Common myeloid progenitor, CD34-positive (primary cell): ENCODE results near the gene RUNDC3A.
"Not testable (repeated sequence)": the region's sequence is repeated elsewhere in the genome, so short reads cannot be mapped to it uniquely, and the experiment has no call there.

ENCODE experiments used
- CTCF ChIA-PET: fragments of 350-600 bp; sonication (Branson Sonifier 250); formaldehyde crosslinking; loops from one replicate; lab custom pipeline; 2021; ENCODE audit warnings: antibody characterized with exemption; lab: Charles Lee
- POLR2A ChIA-PET: fragments of 350-600 bp; sonication (Branson Sonifier 250); formaldehyde crosslinking; loops from one replicate; lab custom pipeline; 2021; ENCODE audit warnings: antibody characterized with exemption; lab: Charles Lee
- DNase-seq, 3 donors: peaks; one replicate each; pipeline versions ENCODE4 v3.0.0 to v3.0.0-alpha.2; 2013
- H3K27ac ChIP-seq, 2 experiments: 1 replicate in 1 of 2; 2 replicates in 1 of 2; pipeline ENCODE4 v1.7.0; 2013; ENCODE audit warnings: inconsistent platforms in 2 of 2, low read length in 2 of 2, mild to moderate bottlenecking in 2 of 2, low read depth in 1 of 2, moderate library complexity in 1 of 2; ENCODE audit not compliant: severe bottlenecking in 2 of 2, insufficient read depth in 1 of 2, poor library complexity in 1 of 2
- H3K27me3 ChIP-seq, 5 experiments: replicated peaks in 2 of 5; 1 replicate in 3 of 5; 2 replicates in 2 of 5; pipeline versions ENCODE4 v1.6.1 to v1.7.0; 2013; ENCODE audit warnings: low read length in 4 of 5, mild to moderate bottlenecking in 2 of 5, moderate library complexity in 2 of 5, inconsistent platforms in 1 of 5; ENCODE audit not compliant: insufficient read depth in 5 of 5, control insufficient read depth in 4 of 5
- H3K36me3 ChIP-seq, 4 experiments: 1 replicate in 2 of 4; 2 replicates in 2 of 4; pipeline versions ENCODE4 v1.6.1 to v1.7.0; 2013; ENCODE audit warnings: low read length in 3 of 4, control low read depth in 1 of 4, mild to moderate bottlenecking in 1 of 4; ENCODE audit not compliant: control insufficient read depth in 4 of 4, insufficient read depth in 4 of 4
- H3K4me1 ChIP-seq, 4 experiments: 1 replicate in 3 of 4; 2 replicates in 1 of 4; pipeline versions ENCODE4 v1.6.1 to v1.7.1; 2013; ENCODE audit warnings: low read length in 3 of 4, mild to moderate bottlenecking in 3 of 4, control low read depth in 1 of 4, inconsistent platforms in 1 of 4, moderate library complexity in 1 of 4; ENCODE audit not compliant: control insufficient read depth in 4 of 4, insufficient read depth in 4 of 4; ENCODE audit errors: control extremely low read depth in 1 of 4
- H3K4me3 ChIP-seq, 7 experiments: 1 replicate in 4 of 7; 2 replicates in 3 of 7; pipeline versions ENCODE4 v1.5.1 to v1.7.0; 2013; ENCODE audit warnings: mild to moderate bottlenecking in 7 of 7, low read length in 6 of 7, moderate library complexity in 6 of 7, inconsistent platforms in 2 of 7, low read depth in 2 of 7, control low read depth in 1 of 7; ENCODE audit not compliant: insufficient read depth in 4 of 7, control insufficient read depth in 1 of 7; ENCODE audit errors: extremely low read depth in 1 of 7
- H3K9me3 ChIP-seq, 5 experiments: 1 replicate in 4 of 5; 2 replicates in 1 of 5; pipeline versions ENCODE4 v1.6.1 to v1.7.1; 2013; ENCODE audit warnings: low read length in 4 of 5, mild to moderate bottlenecking in 2 of 5, inconsistent platforms in 1 of 5, low read depth in 1 of 5, moderate library complexity in 1 of 5; ENCODE audit not compliant: control insufficient read depth in 4 of 5, insufficient read depth in 2 of 5; ENCODE audit errors: control extremely low read depth in 1 of 5
- WGBS: methylation state at CpG from one replicate; pipeline ENCODE4 v1.1.5; 2013; ENCODE audit not compliant: insufficient coverage; 5-methylcytosine and 5-hydroxymethylcytosine counted together

The RUNDC3A gene

DNA sequence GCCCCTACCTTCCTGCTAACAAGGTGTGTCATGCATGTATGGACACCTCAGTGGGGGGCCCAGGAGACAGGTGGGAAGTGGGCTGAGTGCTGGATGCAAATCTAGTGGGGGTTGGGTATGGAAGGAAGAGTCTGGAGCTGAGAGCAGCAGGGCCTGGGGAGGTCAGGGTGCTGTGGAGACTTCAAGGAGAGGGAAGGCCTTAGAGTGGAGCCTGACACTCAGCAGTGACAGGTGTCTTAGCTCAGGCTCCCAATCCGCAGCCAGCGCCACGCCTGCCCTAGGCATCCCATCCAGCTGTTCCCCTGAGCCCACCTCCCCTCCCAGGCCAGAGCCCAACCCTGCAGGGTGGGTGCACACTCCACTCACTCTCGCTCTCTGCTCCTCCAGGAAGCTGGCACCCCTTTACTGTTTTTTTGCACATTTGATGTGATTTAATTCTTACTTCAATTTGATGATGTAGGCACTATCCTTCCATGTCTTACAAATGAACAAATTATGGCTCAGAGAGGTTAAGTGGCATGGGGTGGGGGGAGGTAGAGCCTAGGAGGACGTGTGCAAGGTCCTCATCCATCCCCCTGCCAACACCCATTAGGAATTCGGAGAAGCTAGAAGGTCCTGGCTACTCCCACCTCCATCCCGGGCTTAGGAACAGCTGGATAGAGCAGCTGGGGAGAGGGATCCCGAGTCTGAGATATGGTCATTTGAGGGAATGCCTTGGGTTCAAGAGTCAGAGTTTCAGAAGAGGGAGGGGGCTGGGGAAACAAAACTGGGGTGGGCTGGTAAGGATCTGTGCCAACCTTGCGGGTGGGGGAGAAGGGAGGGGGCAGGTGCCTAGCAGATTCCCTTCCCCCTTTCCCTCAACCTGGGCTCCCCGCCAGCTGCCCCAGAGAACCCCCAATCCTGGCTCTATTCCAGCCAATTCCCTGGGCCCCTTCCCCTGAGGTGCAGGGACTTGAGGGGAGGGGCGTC, 53.2 kb downstream of the RUNDC3A start:
- 87% methylated on average over 5 of the region's 11 CpGs for WGBS
- peak overlapping the region in 3 of 7 experiments; percentile 75 to 84 (median 80) for H3K4me3 ChIP-seq
- H3K27ac ChIP-seq, result no peak overlapping the region

DNA sequence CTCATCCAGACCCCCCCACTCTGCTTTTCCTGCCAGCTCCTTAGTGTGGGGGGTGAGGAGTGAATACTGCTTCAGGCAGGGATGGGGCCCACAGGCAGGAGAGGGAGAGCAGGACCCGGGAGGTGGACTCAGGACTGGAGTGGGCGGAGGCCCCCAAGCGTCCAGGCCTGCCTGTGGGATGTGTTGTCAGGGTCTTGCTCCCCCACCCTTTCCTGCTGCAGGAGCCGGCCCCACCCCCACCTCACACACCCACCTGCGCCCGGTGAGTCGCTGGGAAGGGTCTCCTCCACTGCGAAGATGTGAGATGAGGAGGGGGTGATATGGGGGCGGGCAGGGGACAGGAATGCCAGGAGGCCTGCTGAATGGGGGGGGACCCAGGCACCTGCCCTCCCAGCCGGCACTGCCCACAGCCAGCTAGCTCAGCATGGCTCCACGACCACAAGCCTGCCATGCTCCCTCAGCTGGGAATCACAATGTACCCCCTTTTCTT, 54.1 kb downstream of the RUNDC3A start:
- H3K4me3 ChIP-seq, result peak overlapping the region in 5 of 7 experiments; percentile 67 to 84 (median 75)
- H3K9me3 ChIP-seq, result no peaks in the 10 kb centered on the region
- ChIA-PET CTCF (interaction anchor here (0.9 to 5.0 kb wide), 10 partner anchors 11 to 159 kb away, joined by 3 to 21 read pairs (median 6); partner anchors contain the start of gene GRN), POLR2A (no interaction called here)
- peaks cover 0 to 6% (median 1%) of the 10 kb centered on the region in 4 experiments for H3K36me3 ChIP-seq
- DNase-seq, result no peak
- peak overlapping the region in 1 of 2 experiments; percentile 54 for H3K27ac ChIP-seq
- 17% methylated on average over 4 of the region's 11 CpGs for WGBS
- H3K27me3 ChIP-seq, result peaks cover 0 to 3% (median 0%) of the 10 kb centered on the region in 5 experiments
- H3K4me1 ChIP-seq, result peaks cover 0 to 32% (median 18%) of the 10 kb centered on the region in 4 experiments

More for the DNA sequence above, 53.2 kb downstream of the RUNDC3A start:
- ChIA-PET POLR2A (interaction anchor here (0.5 kb wide), 1 partner anchor 449 kb away, joined by 3 read pairs; no protein-coding TSS in a partner anchor), CTCF (interaction anchor here (0.9 to 5.0 kb wide), 9 partner anchors 10 to 162 kb away, joined by 3 to 21 read pairs (median 7); partner anchors contain the start of gene GRN)
- Histone ChIP-seq H3K9me3 (no peaks in the 10 kb centered on the region), H3K4me1 (peaks cover 0 to 32% (median 18%) of the 10 kb centered on the region in 4 experiments), H3K27me3 (peaks cover 0 to 3% (median 0%) of the 10 kb centered on the region in 5 experiments), H3K36me3 (peaks cover 0 to 6% (median 1%) of the 10 kb centered on the region in 4 experiments)
- no peak for DNase-seq

DNA sequence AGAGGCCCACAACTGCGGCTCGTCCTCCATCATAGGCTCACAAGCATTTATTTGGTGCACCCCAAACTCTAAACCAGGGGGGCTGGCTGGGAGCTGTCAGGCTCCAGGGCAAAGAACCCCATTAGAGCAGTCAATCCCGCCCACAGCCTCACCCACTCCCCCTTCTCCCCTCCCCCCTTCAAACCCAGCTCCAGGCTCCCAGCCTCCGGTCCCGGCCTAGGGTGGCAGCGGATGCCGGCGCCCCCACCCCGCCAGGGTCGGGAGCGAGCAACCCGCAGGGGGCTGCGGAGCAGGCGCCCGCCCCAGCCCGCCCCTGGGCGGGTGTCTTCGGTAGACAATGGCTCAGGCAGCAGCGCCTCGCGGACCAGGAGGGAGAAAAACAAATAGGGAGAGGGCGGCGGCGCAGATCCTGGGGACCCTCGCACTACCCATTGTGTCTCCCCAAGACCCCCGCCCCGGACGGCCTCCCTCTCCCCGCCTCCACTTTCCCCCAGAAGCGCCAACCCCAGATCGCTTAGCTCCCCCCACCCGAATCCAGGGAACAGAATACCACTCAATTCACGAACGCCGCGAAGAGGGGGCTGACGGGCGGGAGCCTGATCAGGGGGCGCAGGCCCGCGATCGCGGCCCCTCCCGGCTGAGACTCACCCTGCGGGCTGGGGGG, 54.7 kb downstream of the RUNDC3A start:
- Histone ChIP-seq H3K27ac (peak overlapping the region in 1 of 2 experiments; percentile 54), H3K4me1 (peaks cover 0 to 32% (median 18%) of the 10 kb centered on the region in 4 experiments), H3K4me3 (peak overlapping the region; percentile 57 to 84 (median 70)), H3K9me3 (no peaks in the 10 kb centered on the region), H3K27me3 (peaks cover 0 to 3% (median 0%) of the 10 kb centered on the region in 5 experiments), H3K36me3 (peaks cover 0 to 6% (median 1%) of the 10 kb centered on the region in 4 experiments)
- ChIA-PET POLR2A (no interaction called here), CTCF (interaction anchor here (0.9 to 5.0 kb wide), 14 partner anchors 12 to 160 kb away, joined by 3 to 21 read pairs (median 4); partner anchors contain the start of gene GRN)
- 0% methylated on average over 16 of the region's 45 CpGs for WGBS
- peak; percentile 16 to 35 (median 33) for DNase-seq

DNA sequence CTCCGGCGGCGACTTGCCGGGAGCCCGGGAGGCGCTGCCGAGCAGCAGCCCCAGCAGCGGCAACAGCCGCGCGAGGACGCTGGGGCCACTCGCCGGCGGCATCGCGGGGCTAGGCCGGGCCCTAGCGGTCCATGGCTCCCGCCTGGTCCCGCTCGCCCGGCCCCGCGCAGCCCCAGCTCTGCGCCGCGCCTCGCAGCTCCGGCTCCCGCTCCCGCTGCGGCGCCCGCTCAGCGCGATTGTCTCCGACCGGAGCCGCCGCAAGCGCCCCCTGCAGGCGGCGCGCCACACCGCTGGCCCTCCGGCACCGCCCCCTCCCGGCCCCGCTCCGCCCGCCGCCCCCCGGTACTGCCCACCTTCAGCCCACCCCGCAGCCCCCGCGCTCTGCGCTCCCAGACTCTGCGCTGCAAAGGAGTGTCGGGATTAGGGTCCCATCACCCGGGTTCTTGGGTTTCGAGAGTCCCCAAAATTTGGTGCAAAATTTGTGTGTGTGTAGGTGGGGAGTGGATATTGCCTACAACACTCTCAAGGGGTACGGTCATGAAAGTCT, 55.3 kb downstream of the RUNDC3A start, which contains the start of gene FAM171A2:
TSS of gene FAM171A2 (minus strand) at position 241 of the 547 bp plus-strand sequence. CDS start at position 102, 139 bp downstream.
- peak; percentile 66 to 75 (median 74) for DNase-seq
- Histone ChIP-seq H3K27ac (peak within 1 kb of the TSS in 1 of 2 experiments; percentile 54), H3K27me3 (peaks cover 0 to 3% (median 0%) of the 10 kb centered on the region in 5 experiments), H3K9me3 (no peaks in the 10 kb centered on the region), H3K36me3 (peaks cover 0 to 3% (median 1%) of the 10 kb centered on the region in 4 experiments), H3K4me1 (peaks cover 0 to 32% (median 18%) of the 10 kb centered on the region in 4 experiments), H3K4me3 (peak within 1 kb of the TSS; percentile 57 to 84 (median 70))
- ChIA-PET POLR2A (no interaction called here), CTCF (interaction anchor here (0.9 to 5.0 kb wide), 13 partner anchors 12 to 160 kb away, joined by 3 to 21 read pairs (median 5); partner anchors contain the start of gene GRN)
- 0% methylated on average over 23 of the region's 63 CpGs for WGBS

DNA sequence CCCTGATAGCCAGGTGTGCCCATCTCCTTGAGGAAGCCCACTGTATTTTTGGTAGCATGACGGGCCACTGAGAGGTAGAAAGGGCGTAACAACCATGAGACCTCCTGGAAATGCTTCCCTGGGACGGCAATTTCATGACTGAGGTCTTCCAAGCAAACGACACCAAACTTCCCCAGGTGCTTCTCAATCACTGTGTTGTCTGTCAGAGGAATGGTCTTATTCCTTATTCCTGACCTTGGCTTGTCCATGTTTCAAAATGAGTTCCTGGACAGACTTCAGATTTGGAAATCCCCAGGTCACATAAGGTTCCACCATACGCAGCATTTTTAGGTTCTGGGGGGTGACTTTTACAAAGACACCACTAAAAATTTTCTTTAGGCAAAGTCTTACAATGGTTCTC, 56.6 kb downstream of the RUNDC3A start:
- CTCF ChIA-PET, result interaction anchor here (0.8 to 1.1 kb wide), 2 partner anchors 10 to 15 kb away, joined by 3 read pairs; no protein-coding TSS in a partner anchor
- H3K9me3 ChIP-seq, DNase-seq, H3K36me3 ChIP-seq, H3K27me3 ChIP-seq, H3K27ac ChIP-seq, H3K4me3 ChIP-seq, POLR2A ChIA-PET: not testable (repeated sequence)
- WGBS, result 95% methylated on average over 4 of the region's 5 CpGs
- peaks cover 0 to 29% (median 18%) of the 10 kb centered on the region in 4 experiments for H3K4me1 ChIP-seq
